Mesodermal cell (in vitro differentiated cells): ENCODE measurements around the gene PLCB4.

ENCODE experiments used
- H3K27ac ChIP-seq: 2 replicates; pipeline ENCODE4 v1.7.0; 2013; ENCODE audit warnings: mild to moderate bottlenecking, low read depth, low read length, moderate library complexity; ENCODE audit not compliant: severe bottlenecking
- H3K36me3 ChIP-seq: 2 replicates; pipeline ENCODE4 v1.7.1; 2013; ENCODE audit warnings: mild to moderate bottlenecking, low read length, moderate library complexity; ENCODE audit not compliant: control insufficient read depth, insufficient read depth
- H3K4me1 ChIP-seq: one replicate; pipeline ENCODE4 v1.7.1; 2013; ENCODE audit warnings: mild to moderate bottlenecking, low read length; ENCODE audit not compliant: insufficient read depth, control insufficient read depth, poor library complexity, severe bottlenecking
- H3K4me3 ChIP-seq: 2 replicates; pipeline ENCODE4 v1.7.0; 2013; ENCODE audit warnings: low read length, control low read depth, mild to moderate bottlenecking; ENCODE audit not compliant: insufficient read depth, poor library complexity, severe bottlenecking; ENCODE audit errors: extremely low read depth
- H3K9me3 ChIP-seq: 2 replicates; pipeline ENCODE4 v1.7.1; 2013; ENCODE audit warnings: mild to moderate bottlenecking, low read length, moderate library complexity; ENCODE audit not compliant: control insufficient read depth
- WGBS, 2 experiments: methylation state at CpG; one replicate each; pipeline ENCODE4 v1.1.5; 2013; ENCODE audit warnings: missing lambda C conversion rate in 2 of 2; ENCODE audit not compliant: insufficient coverage in 2 of 2; 5-methylcytosine and 5-hydroxymethylcytosine counted together

The PLCB4 gene

DNA sequence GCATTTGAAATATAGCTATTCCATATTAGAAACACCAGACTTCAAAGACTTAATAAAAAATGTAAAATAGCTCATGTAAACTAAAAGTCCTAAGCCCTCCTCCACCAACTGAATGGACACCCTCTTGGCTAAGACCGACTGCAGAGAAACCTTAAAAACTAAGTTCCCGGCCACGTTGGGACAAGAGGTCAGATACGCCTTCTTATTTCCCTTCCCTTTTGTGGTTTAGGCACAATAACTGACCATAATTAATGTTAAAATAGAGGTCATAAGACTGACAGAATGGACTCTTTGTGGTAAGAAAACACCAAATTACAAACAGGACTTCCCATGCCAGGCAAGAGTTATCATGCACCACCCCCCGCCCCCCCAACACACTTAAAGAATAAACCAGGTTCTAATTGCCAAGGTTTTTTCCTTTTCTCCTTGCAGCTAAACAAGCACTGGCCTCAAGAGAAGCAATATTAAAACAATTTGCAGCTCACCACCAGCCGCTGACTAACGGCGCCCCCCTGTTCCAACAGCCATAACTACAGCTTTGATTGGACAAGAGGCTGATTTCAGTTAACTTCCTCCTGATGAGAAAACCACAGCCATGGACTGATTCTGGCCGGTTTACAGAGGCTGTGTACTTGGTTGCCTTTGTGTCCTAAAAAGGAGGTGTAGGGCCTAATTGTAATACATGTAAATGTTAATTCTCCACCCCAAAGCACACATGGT, 434.8 kb downstream of the PLCB4 start:
- Histone ChIP-seq H3K36me3 (no peaks in the 10 kb centered on the region), H3K9me3 (no peaks in the 10 kb centered on the region), H3K27ac (no peak overlapping the region), H3K4me3 (no peak overlapping the region), H3K4me1 (peaks cover 5% of the 10 kb centered on the region)
- 65 to 88% methylated on average over 4 to 5 of the region's 9 CpGs for WGBS, 2 experiments

DNA sequence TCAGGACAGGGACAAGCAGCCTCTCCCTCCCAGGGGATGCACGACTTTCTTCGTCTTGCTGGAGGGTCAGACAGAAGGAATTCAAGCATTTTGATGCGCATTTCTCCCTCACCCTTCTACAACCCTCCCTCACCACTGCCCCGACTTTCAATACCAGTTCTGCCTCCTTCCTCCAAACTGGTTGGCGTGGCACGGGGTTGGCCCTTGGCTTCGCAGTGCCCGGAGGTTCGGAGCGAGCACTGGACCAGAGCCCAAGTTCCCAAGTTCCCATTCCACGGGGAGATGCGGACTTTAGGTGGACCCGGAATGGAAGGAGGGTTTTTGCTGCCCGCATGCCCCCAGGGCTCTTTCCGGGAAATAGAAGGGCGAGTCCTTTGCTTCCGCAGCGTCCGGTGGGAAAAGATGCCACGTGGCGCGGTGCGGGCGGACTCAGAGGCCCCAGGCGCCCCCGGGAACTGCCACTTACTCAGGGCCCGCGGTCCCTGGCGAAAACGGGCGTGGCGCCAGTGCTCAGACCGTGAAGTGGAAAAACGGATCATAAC, 437.5 kb downstream of the PLCB4 start:
- Histone ChIP-seq H3K27ac (no peak overlapping the region), H3K9me3 (no peaks in the 10 kb centered on the region), H3K4me1 (peaks cover 8% of the 10 kb centered on the region), H3K4me3 (no peak overlapping the region), H3K36me3 (no peaks in the 10 kb centered on the region)
- WGBS, 2 experiments: 36 to 39% methylated on average over 26 to 33 of the region's 34 CpGs

GRCh38 chr20:9506964-9507369, 438.1 kb downstream of the PLCB4 start:
- 22 to 29% methylated on average over 28 to 29 of the region's 31 CpGs for WGBS, 2 experiments

DNA sequence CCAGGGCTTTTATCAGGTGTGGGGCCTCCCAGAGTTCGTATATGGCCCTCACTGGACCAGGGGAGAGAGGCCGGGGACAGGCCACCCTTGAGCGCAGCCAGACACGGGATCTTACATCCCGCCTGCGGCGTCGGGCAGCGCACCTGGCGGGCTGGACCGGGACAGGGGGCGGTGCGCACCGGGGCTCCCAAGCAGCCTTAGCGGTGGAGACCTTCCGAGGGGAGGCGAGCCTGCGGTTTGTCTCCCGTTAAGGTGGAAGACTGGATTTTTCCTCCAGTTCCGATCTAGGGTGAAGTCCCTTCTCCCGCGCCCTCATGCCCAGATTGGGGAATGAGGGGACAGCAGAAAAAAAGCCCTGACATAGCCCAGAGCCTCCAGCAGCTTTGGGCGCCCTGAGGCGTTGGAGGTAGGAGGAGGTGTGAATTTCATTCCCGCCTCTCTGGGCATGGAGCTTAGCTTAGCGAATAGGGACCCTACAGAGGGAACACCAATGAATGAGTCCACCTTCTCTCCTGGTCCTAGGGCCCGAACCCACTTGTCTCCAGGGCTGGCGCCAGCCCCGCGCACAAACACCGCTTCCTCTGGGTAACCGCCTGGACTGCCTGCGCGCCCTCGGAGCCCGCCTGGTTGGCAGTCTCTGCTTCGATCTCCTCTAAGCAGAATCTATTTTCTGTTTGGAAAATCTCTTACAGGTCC, 438.8 kb downstream of the PLCB4 start:
- Histone ChIP-seq H3K4me3 (no peak overlapping the region), H3K36me3 (no peaks in the 10 kb centered on the region), H3K27ac (no peak overlapping the region), H3K9me3 (no peaks in the 10 kb centered on the region), H3K4me1 (peaks cover 8% of the 10 kb centered on the region)
- 20 to 23% methylated on average over 32 to 35 of the region's 37 CpGs for WGBS, 2 experiments

More at GRCh38 chr20:9506964-9507369, 438.1 kb downstream of the PLCB4 start:
- H3K36me3 ChIP-seq: no peaks in the 10 kb centered on the region
- H3K4me1 ChIP-seq: peaks cover 8% of the 10 kb centered on the region
- no peak overlapping the region for H3K4me3 ChIP-seq
- H3K27ac ChIP-seq: no peak overlapping the region
- no peaks in the 10 kb centered on the region for H3K9me3 ChIP-seq

GRCh38 chr20:9508240-9508661, 439.4 kb downstream of the PLCB4 start:
- WGBS, 2 experiments: 27 to 41% methylated on average over 14 of the region's 23 CpGs
- Histone ChIP-seq H3K9me3 (no peaks in the 10 kb centered on the region), H3K4me3 (no peak overlapping the region), H3K27ac (no peak overlapping the region), H3K4me1 (peaks cover 8% of the 10 kb centered on the region), H3K36me3 (no peaks in the 10 kb centered on the region)

DNA sequence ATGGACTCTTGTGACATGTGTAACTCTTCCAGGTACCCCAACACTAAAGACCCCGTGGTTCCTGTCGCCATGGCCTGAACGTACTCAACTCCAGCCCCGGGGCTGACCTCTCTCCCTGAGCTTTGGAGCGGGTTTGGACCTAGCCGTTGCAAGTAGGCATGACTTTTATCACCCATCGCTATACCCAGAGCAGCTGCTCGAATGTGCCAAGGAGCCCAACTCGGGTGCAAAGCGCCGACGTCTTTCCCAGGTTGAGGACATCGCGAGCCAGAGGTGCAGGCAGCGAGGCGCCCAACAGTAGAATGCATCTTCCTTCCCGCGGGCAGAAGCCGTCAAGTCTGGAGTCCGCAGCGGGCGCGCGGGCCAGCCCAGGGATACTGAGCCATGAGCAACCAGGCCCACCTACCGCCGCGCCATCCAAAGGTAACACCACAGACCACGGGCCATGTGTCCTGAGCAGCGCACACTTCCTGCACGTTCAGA, 439.9 kb downstream of the PLCB4 start:
- no peak overlapping the region for H3K4me3 ChIP-seq
- no peak overlapping the region for H3K27ac ChIP-seq
- no peaks in the 10 kb centered on the region for H3K36me3 ChIP-seq
- WGBS, 2 experiments: 27 to 28% methylated on average over 26 to 27 of the region's 30 CpGs
- H3K9me3 ChIP-seq: no peaks in the 10 kb centered on the region
- peaks cover 8% of the 10 kb centered on the region for H3K4me1 ChIP-seq

GRCh38 chr20:9509246-9509645, 440.4 kb downstream of the PLCB4 start:
- Histone ChIP-seq H3K4me3 (no peak overlapping the region), H3K36me3 (no peaks in the 10 kb centered on the region), H3K4me1 (peaks cover 8% of the 10 kb centered on the region), H3K27ac (no peak overlapping the region), H3K9me3 (no peaks in the 10 kb centered on the region)
- 66 to 85% methylated on average over 2 to 4 of the region's 4 CpGs for WGBS, 2 experiments

DNA sequence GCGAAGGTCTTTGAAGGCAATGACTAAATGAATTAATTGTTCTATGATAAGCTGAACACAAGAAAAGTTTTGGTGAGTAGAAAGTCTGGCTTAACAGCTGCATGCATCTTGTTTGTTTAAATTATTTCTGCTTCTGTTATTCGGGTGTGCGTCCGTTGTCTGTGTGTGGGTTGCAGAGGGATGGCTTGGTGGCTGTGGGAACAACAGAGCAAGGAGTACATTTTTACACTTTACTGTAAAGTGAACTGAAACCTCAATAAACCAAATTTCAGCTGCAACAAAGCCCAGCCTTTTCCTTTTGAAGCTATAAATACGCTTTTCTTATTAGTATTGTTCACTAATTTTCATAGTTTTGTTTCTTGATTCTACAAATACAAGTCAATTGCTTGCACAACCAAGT, 442.0 kb downstream of the PLCB4 start:
- 79 to 100% methylated on average over 1 to 4 of the region's 5 CpGs for WGBS, 2 experiments
- peaks cover 15% of the 10 kb centered on the region for H3K4me1 ChIP-seq
- H3K27ac ChIP-seq: no peak overlapping the region
- no peak overlapping the region for H3K4me3 ChIP-seq
- no peaks in the 10 kb centered on the region for H3K36me3 ChIP-seq
- H3K9me3 ChIP-seq: no peaks in the 10 kb centered on the region

- Histone ChIP-seq H3K27ac (no peak overlapping the region), H3K9me3 (no peaks in the 10 kb centered on the region), H3K4me1 (peaks cover 12% of the 10 kb centered on the region), H3K36me3 (no peaks in the 10 kb centered on the region), H3K4me3 (no peak overlapping the region)
- 0 to 8% methylated on average over 2 to 6 of the region's 9 CpGs for WGBS, 2 experiments
Observed at GRCh38 chr20:9514072-9514460, 445.2 kb downstream of the PLCB4 start.

DNA sequence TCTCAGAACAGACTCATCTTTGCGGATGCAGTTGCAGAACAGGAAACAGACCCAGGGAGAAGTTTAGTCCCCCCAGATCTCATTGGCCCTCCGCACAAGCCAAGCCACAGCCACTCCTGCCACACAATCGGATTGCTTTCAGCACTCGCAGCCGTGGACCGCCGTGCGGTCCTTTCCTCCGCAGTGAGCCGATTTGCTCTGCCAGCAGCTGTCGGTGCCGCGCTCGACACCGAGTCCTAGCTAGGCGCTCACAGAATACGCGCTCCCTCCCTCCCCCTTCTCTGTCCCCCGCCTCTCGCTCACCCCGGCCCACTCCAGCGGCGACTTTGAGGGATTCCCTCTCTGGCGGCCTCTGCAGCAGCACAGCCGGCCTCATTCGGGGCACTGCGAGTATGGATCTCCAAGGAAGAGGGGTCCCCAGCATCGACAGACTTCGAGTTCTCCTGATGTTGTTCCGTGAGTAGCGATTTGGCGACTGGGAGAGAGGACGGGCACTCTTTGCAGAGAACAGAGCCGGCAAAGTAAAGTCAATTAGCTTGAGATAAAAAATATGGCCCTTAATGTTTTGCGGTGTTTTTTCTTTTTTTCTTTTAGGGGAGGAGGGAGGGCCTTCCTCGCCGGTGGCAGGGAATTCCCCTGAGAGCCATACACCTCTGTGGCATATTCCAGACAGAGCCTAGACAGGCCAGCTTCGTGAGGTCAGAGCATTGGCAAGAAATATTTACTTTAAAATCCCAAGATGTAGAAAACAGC, 445.8 kb downstream of the PLCB4 start, which contains the start of gene LAMP5:
TSS of gene LAMP5 (plus strand) at position 130 of the 753 bp plus-strand sequence. CDS start at position 393, 263 bp downstream.
- no peaks in the 10 kb centered on the region for H3K36me3 ChIP-seq
- no peak within 1 kb of the TSS for H3K27ac ChIP-seq
- no peaks in the 10 kb centered on the region for H3K9me3 ChIP-seq
- H3K4me1 ChIP-seq: peaks cover 12% of the 10 kb centered on the region
- 1% methylated on average over 20 to 30 of the region's 38 CpGs for WGBS, 2 experiments
- peak within 1 kb of the TSS; percentile 14 for H3K4me3 ChIP-seq
